Erythroblast (primary cell): ENCODE data around the gene MMAA.

Experiments
- GATA1 ChIP-seq: IDR thresholded peaks from 2 replicates; pipeline ENCODE4 v1.6.1; 2011; ENCODE audit warnings: low read depth, mild to moderate bottlenecking, control low read depth, low read length, moderate library complexity
- POLR2A ChIP-seq: IDR thresholded peaks from 2 replicates; pipeline ENCODE4 v1.6.1; 2011; ENCODE audit warnings: mild to moderate bottlenecking, low read length

- TF ChIP-seq POLR2A: no peak
- TF ChIP-seq GATA1: no peak
These were observed 84.8 kb downstream of the MMAA start for GRCh38 chr4:145703850-145704497.
